Mammary epithelial cell (primary cell): Measurements from ENCODE around the gene SHROOM2.

Experiments
- CTCF ChIP-seq, 2 donors: IDR thresholded peaks in 1 of 2; conservative IDR thresholded peaks in 1 of 2; 2 replicates each; pipeline ENCODE4 v1.5.1; 2011 to 2012; ENCODE audit warnings: inconsistent platforms in 2 of 2, low read length in 2 of 2, mild to moderate bottlenecking in 2 of 2, control low read depth in 1 of 2, low read depth in 1 of 2; ENCODE audit not compliant: insufficient read depth in 1 of 2; ENCODE audit errors: extremely low read depth in 1 of 2
- EZH2 ChIP-seq: IDR thresholded peaks from 2 replicates; pipeline ENCODE4 v1.6.1; 2012; ENCODE audit warnings: low read length, inconsistent platforms, borderline replicate concordance

DNA sequence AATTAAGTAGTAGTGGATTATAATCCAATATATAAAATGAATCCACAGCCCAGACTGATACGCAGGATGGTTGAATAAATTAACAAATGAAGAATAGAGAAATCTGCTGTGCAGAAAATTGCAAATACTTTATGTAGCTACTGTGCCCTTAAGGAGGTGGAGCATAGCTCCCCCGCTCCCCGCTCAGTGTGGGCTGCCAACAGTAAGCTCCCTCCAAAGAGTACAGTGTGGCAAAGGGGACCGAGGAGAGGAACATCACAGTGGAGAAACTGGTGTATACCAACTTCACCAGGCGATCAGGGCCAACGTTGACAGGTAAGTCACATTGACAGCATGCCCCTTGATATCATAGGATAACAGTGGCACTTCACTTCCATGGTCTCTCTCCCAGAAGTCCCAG is 123.0 kb downstream of the SHROOM2 start:
- no peak for TF ChIP-seq CTCF (conservative IDR thresholded peaks at IDR 0.05 in 1 of 2, IDR thresholded peaks at IDR 0.05 in 1 of 2; ENCODE audit: extremely low read depth in 1 of 2, insufficient read depth in 1 of 2, low read depth in 1 of 2, low read length in 2 of 2)
- TF ChIP-seq EZH2: no peak
